ENCODE results near the gene TMEM185B. TPM values are rescaled to one million over a fixed set of nuclear protein-coding genes. Genes with fewer than 3 reads are reported as not detected.
"Not testable (repeated sequence)": the region's sequence is repeated elsewhere in the genome, so short reads cannot be mapped to it uniquely, and the experiment has no call there.

TMEM185B gene
- total RNA-seq, 1 donor from 2014 or later = 33.3 TPM

- intact Hi-C loops (cut with micrococcal nuclease) = not testable (repeated sequence)
Observed at GRCh38 chr2:120235158-120235557, 12.0 kb upstream of the TMEM185B start.

DNA sequence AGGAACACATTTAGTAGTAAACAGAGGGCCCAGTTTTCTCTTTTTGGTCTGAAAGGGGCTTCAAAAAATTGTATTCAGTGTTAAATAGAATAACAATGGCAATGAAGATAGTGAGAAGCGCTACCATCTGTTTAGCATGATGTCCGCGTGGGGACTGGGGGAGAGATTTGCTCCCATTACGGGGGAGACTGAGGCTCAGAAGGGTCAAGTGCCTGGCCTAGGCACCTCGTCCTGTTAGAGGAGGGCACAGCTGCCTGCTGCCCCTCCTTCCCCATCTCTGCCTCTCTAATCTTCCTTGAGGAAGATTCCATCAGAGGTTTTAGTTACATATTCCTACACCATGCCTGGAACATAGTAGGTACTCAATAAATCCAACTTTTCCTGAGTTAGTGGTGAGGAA is 10.1 kb upstream of the TMEM185B start:
- intact Hi-C loops (cut with micrococcal nuclease) = loop anchor here (2.0 kb wide), 2 partner anchors 54 to 474 kb away; partner anchors contain the start of gene PTPN4

DNA sequence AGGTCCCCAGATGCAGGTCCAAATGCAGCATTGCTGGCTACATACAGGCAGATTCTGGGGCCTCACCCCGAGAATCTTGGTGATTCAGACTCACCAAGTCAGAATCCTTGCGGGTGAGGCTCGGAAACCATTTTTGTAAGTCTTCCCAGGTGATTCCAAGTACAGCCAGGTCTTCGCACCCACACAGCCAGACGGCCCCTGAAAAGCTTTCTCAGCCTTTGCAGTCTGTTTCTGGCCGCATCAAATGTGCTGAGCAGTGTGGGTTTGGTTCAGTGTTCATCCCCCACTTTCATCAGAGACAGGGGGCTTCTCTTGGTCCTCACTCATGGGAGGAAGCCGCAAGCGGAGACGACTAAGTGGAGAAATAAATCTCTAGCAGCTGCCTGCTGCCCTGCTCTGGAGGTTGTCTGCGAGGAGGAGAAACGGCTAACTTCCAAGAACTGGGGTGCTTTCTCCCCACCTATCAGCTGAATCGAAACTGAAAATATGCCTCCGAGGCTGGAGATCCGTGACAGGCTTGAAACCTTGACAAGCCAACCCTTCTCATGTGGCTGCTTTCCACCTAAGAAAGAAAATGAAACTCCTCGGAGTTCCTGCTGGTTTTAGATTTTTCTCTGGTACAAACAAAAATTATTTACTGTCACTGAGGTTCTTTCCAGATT is 8.9 kb upstream of the TMEM185B start:
- intact Hi-C loops (cut with micrococcal nuclease) = loop anchor here (1.0 to 2.0 kb wide), 6 partner anchors 9 to 473 kb away; partner anchors contain the start of genes PTPN4, RALB and TMEM185B

DNA sequence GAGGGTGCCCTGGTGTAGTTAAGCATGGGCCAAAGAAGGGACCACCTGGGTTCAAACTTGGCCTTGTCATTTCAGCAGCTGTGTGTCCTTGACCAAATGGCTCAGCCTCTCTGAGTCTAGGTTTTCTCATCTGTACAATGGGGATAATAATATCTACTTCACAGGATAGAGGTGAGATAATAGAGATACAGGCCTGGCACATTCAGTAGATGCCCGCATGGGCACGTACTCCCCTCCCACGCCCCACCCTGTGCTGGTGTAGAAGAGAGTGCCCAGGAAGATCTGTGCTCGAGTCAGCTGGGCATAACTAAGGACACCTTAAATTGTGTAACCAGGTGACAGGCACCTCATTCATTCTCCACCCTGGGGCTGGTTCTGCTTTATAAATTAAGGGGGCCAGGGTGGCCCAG is 8.4 kb upstream of the TMEM185B start:
- intact Hi-C loops (cut with micrococcal nuclease) = no loop called here

GRCh38 chr2:120230515-120231471 is 7.6 kb upstream of the TMEM185B start:
- intact Hi-C loops (cut with micrococcal nuclease) = no loop called here

GRCh38 chr2:120229341-120229740 is 6.1 kb upstream of the TMEM185B start:
- intact Hi-C loops (cut with micrococcal nuclease) = no loop called here

- intact Hi-C loops (cut with micrococcal nuclease) = no loop called here
Observed at GRCh38 chr2:120228503-120228902, 5.3 kb upstream of the TMEM185B start.

DNA sequence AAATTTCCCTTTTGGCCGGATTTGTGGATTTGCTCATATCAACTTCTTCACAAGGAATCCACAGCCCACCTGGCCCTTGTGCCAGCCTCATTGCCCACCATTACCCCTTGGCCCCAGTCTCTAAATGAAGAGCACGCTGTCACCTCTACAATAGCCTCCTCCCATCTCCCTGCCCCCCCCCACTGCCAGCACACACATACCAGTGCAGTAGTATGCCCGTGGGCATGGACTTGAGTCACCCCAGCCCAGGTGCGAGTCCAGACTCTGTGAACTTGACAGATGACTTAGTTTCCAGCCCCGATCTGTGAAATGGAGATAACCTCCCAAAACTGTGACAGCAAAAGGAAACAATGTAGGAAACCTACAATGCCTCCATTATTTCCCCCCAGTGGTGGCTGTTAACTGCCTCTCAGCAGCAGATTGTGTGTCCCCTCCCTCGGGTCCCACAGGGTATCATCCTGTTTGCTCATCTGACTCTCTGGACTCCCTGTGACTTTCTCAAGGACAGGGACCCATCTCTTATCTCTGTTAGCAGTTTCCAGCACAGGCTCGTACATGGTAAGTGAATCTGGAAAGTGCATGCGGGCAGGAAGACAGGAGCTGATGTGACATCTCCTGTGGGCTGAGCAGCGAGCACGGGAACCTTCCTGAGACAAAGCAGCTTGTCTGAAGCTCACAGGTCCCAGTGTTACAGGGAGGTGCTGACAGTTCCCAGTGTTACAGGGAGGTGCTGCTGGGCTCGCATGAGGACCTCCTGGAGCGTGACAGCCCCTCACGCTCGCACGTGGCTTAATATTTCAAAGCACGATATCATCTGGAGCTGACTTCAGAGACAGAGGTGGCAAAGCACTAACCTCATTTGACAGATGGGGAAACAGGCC is 4.2 kb upstream of the TMEM185B start:
- intact Hi-C loops (cut with micrococcal nuclease) = no loop called here

DNA sequence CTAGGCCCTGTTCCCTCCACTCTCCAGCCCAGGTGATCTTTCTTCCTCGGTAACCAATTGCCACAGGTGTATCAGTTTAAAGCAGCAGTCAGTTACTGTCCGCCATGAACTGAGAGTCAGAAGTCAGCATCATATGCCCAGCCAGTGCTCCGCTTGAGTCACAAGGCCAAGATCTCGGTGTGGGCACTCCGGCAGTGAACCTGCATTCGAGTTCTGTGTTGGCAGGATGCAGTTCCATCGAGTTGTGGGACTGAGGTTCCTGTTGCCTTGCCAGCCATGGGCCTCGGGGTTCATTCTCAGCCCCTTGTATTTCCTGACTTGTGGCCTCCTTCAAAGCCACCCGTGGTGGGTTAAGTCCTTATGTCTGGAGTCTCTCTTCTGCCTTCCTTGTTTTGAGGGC is 3.1 kb upstream of the TMEM185B start:
- intact Hi-C loops (cut with micrococcal nuclease) = no loop called here

- intact Hi-C loops (cut with micrococcal nuclease) = no loop called here
Observed at GRCh38 chr2:120225549-120226065, 2.4 kb upstream of the TMEM185B start.

GRCh38 chr2:120224735-120225548 is 1.7 kb upstream of the TMEM185B start:
- intact Hi-C loops (cut with micrococcal nuclease) = loop anchor here (5.0 kb wide), 1 partner anchor 213 kb away; the partner anchor contains the start of gene EPB41L5

- intact Hi-C loops (cut with micrococcal nuclease) = loop anchor here (5.0 kb wide), 1 partner anchor 212 kb away; the partner anchor contains the start of gene EPB41L5
Observed at GRCh38 chr2:120224256-120224655, 1.1 kb upstream of the TMEM185B start.

GRCh38 chr2:120222186-120223033 is 790 bp downstream of the TMEM185B start:
- intact Hi-C loops (cut with micrococcal nuclease) = loop anchor here (1.0 to 5.0 kb wide), 7 partner anchors 10 to 856 kb away; partner anchors contain the start of genes C2orf76, DBI, EPB41L5 and PTPN4

DNA sequence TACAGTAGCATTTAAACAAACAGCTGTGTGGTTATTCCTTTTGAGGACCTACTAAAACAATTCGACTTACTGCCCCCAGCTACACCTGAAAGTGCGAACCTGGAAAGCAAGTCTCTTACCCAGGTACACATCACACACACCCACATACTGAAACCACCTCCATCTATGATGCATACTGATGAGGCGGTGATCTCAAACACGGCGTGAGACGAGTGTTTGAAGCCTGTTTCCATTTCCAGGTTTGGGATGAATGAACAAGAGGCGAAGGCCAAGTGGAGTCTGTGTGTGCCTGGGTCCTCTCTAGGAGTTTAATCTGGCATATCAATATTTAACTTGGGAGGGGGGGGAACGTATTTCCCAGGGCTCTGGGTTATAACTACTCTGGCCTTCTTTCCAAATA is 1.6 kb downstream of the TMEM185B start:
- intact Hi-C loops (cut with micrococcal nuclease) = loop anchor here (2.0 to 5.0 kb wide), 3 partner anchors 209 to 543 kb away; partner anchors contain the start of genes EPB41L5, PTPN4 and TMEM177

- intact Hi-C loops (cut with micrococcal nuclease) = loop anchor here (5.0 kb wide), 1 partner anchor 208 kb away; the partner anchor contains the start of gene EPB41L5
Observed at GRCh38 chr2:120220756-120221155, 2.4 kb downstream of the TMEM185B start.

DNA sequence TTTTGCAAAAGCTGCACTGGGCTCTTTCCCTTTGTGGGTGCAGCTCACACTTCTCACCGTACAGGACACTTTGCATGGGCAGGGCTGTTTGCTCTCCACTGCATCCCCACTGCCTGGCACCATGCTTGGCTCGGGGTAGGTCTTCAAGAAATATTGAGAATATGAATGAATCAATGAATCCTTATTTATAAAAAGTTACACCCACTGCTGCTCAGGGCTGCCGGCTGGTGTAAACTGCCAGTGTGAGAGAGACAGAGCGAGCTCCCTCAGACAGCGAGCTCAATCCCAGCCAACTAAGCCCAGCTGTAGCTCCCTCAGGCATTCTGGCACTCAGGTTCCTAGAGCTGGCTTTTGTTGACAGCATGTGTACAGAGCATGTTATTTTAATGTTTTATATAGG is 3.4 kb downstream of the TMEM185B start:
- intact Hi-C loops (cut with micrococcal nuclease) = loop anchor here (5.0 kb wide), 1 partner anchor 207 kb away; the partner anchor contains the start of gene EPB41L5

- intact Hi-C loops (cut with micrococcal nuclease) = no loop called here
Observed at GRCh38 chr2:120219291-120219690, 3.9 kb downstream of the TMEM185B start.

DNA sequence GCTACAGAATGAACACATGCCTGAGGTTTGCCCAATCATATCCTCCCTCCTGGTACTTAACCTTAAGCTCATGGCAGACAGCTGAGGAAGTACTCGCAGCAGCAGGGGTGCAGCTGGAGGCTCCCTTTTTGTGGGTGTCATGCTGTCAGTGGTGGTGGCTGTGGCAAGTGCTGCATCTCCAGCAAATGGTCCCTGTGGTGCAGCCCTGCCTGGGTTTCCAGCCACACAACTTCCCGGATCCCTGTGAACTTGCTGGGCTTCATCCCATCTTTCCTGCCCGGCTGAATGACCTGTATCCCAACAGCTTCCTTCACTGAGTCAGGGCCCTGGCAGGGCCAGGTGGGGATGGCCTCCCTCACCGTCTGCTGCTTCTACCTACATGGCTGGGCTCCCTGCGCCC is 5.0 kb downstream of the TMEM185B start:
- intact Hi-C loops (cut with micrococcal nuclease) = no loop called here

DNA sequence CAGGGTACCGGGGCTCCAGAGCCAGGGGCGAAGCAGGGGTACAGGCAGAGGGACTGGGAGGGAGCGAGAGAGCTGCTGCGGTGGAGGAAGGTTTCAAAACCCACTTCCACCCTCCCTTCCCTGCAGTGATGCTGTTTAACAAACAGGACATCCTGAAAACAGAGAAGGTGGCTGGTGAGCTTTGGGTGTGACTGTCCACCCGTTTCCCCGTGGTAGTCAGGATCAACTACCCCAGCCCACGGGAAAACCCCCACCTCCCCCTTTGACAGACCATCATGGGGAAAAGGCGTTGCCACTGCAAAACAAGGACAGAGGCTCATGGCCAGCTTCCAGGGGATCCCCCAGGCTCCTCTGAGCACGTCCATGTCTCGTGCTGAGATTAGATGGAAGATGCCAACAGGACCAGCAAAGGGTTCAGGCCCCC is 12.9 kb downstream of the TMEM185B start:
- intact Hi-C loops (cut with micrococcal nuclease) = no loop called here

Measured in T-helper 2 cell treated with Interferon-gamma antibody and Interleukin-4, amounts not matched to agents 100 ng/mL and 5 ng/mL, for 36 hours (primary cell).